Mammary epithelial cell (primary cell): ENCODE measurements around the gene CTTN.

Experiments used
- EZH2 ChIP-seq: IDR thresholded peaks from 2 replicates; pipeline ENCODE4 v1.6.1; 2012; ENCODE audit warnings: low read length, inconsistent platforms, borderline replicate concordance
- TF ChIP-seq, protein P1 (sequence below), 2 donors: IDR thresholded peaks in 1 of 2; conservative IDR thresholded peaks in 1 of 2; 2 replicates each; pipeline ENCODE4 v1.5.1; 2011 to 2012; ENCODE audit warnings: inconsistent platforms in 2 of 2, low read length in 2 of 2, mild to moderate bottlenecking in 2 of 2, control low read depth in 1 of 2, low read depth in 1 of 2; ENCODE audit not compliant: insufficient read depth in 1 of 2; ENCODE audit errors: extremely low read depth in 1 of 2

DNA sequence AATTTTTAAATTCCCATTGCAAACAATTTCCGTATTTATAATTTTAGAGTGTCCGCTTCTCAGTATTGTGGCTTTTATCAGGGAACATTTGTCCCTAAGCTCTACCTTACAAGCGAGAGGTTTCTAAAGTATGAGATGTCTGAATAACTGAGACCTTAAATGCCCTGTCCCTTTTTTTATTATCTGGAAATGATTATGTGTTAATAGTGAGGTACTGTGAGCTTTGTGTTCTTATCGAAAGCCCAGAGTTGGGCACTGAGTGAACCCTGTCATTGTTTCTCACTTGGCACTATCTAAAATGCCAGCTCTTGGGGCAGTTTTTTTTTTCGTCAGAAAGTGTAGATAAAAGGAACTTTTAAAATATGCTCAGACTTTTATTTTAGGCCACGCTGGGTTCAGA, 9.5 kb downstream of the CTTN start:
- TF ChIP-seq, protein P1, sequence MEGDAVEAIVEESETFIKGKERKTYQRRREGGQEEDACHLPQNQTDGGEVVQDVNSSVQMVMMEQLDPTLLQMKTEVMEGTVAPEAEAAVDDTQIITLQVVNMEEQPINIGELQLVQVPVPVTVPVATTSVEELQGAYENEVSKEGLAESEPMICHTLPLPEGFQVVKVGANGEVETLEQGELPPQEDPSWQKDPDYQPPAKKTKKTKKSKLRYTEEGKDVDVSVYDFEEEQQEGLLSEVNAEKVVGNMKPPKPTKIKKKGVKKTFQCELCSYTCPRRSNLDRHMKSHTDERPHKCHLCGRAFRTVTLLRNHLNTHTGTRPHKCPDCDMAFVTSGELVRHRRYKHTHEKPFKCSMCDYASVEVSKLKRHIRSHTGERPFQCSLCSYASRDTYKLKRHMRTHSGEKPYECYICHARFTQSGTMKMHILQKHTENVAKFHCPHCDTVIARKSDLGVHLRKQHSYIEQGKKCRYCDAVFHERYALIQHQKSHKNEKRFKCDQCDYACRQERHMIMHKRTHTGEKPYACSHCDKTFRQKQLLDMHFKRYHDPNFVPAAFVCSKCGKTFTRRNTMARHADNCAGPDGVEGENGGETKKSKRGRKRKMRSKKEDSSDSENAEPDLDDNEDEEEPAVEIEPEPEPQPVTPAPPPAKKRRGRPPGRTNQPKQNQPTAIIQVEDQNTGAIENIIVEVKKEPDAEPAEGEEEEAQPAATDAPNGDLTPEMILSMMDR (conservative IDR thresholded peaks at IDR 0.05 in 1 of 2, IDR thresholded peaks at IDR 0.05 in 1 of 2; ENCODE audit: extremely low read depth in 1 of 2, insufficient read depth in 1 of 2, low read depth in 1 of 2, low read length in 2 of 2): no peak
- TF ChIP-seq EZH2: no peak
